ENCODE results near the gene HSP90B1.

The HSP90B1 gene

DNA sequence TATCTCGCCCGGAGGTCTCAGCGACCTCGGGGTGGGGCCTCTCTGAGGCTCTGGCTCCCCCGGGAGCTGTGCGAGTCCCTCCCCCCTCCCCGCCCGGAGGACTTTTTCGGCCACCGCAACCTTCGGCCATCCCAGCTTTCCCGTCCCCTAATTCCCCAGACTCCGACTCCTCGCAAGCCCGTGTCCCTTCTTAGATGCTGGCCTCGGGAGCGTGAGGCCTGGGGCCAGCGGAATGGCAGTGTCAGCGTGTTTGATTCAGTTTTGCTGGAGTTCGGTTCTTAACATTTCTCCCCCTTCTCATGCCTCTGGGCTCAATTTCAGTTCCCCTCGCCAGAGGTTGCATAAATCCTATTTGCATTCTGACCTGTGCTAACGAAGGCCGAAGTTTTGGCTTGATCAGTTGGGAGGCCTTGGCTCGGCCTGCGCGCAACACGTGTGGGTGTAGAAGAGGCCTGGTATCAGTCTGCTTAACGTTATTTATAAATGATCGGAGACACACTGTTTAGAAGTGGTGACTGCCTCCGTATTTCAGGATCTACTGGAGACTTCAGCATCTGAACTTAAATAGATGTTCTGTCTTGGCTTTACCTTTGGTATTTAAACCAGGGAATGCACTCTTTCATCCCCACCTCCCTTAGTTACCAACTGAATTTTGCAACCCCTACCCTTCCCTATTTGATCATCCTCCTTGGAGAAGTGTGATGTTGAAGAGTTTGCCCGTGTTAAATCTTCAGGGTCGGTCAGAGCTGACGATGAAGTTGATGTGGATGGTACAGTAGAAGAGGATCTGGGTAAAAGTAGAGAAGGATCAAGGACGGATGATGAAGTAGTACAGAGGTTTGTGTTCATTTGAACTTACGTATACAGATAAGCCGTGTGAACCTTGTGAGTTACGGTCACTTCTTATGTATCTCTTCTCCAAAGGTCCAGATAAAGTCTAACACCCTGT lies 851 bp downstream of the HSP90B1 start:
- Histone ChIP-seq H3K27me3 (ENCODE audit: low read depth, low read length) (no peaks in the 10 kb centered on the region), H3K9me3 (ENCODE audit: control insufficient read depth in 1 of 2, low read length in 2 of 2) (no peaks in the 10 kb centered on the region), H3K4me3 (ENCODE audit: low read depth in 1 of 2, low read length in 2 of 2) (peak overlapping the region; percentile 79 to 92), H3K4me1 (ENCODE audit: control insufficient read depth in 1 of 2, insufficient read depth in 2 of 2, low read length in 2 of 2) (peaks cover 17 to 42% of the 10 kb centered on the region in 2 donors), H3K27ac (ENCODE audit: low read length) (peak overlapping the region; percentile 93), H3K36me3 (ENCODE audit: control insufficient read depth in 1 of 2, insufficient read depth in 2 of 2, low read length in 2 of 2) (peaks cover 30% of the 10 kb centered on the region in 2 donors)

DNA sequence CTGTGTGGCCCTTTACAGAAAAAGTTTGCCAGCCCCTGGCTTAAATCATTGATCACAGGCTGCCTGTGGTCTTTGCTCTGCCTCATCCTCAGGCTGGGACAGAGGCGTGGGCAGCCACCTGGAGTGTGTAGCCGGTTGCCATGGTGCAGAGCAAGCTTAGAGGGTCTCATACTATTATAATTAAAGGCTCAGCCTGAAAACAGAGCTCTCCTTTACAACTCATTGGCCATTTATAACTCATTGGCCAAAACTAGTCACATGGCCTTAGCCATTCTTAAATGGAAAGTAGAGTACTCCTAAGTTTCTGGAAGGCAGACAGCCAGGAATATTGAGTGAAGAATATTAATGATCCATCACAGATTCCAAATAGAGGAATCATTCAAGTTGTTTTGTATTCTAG lies 3.0 kb downstream of the HSP90B1 start:
- H3K9me3 ChIP-seq (ENCODE audit: control insufficient read depth in 1 of 2, low read length in 2 of 2), result no peaks in the 10 kb centered on the region
- peaks cover 41 to 50% of the 10 kb centered on the region in 2 donors for H3K36me3 ChIP-seq (ENCODE audit: control insufficient read depth in 1 of 2, insufficient read depth in 2 of 2, low read length in 2 of 2)
- no peak overlapping the region for H3K27ac ChIP-seq (ENCODE audit: low read length)
- H3K4me1 ChIP-seq (ENCODE audit: control insufficient read depth in 1 of 2, insufficient read depth in 2 of 2, low read length in 2 of 2), result peaks cover 17 to 47% of the 10 kb centered on the region in 2 donors
- peak overlapping the region; percentile 79 to 92 for H3K4me3 ChIP-seq (ENCODE audit: low read depth in 1 of 2, low read length in 2 of 2)
- no peaks in the 10 kb centered on the region for H3K27me3 ChIP-seq (ENCODE audit: low read depth, low read length)

DNA sequence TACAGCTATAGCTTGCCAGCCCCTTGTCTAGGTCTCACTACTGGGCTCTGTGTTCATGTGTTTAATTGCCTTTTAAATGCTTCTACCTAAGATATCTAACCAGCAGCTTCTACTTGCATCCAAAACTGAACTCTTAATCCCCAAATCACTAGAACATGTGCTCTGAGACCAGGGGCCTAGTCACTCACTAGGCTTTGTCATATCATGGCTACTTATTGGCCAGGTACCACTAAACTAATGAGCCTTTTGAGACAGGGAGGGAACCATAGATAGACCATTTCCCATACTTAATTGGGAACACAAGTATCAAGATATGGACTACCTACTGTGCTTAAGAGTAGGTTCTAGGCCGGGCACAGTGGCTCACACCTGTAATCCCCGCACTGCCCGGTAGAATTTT lies 6.5 kb downstream of the HSP90B1 start:
- Histone ChIP-seq H3K4me3 (ENCODE audit: low read depth in 1 of 2, low read length in 2 of 2) (no peak overlapping the region), H3K27ac (ENCODE audit: low read length) (no peak overlapping the region), H3K27me3 (ENCODE audit: low read depth, low read length) (no peaks in the 10 kb centered on the region), H3K36me3 (ENCODE audit: control insufficient read depth in 1 of 2, insufficient read depth in 2 of 2, low read length in 2 of 2) (peaks cover 72 to 79% of the 10 kb centered on the region in 2 donors), H3K4me1 (ENCODE audit: control insufficient read depth in 1 of 2, insufficient read depth in 2 of 2, low read length in 2 of 2) (peaks cover 17 to 34% of the 10 kb centered on the region in 2 donors), H3K9me3 (ENCODE audit: control insufficient read depth in 1 of 2, low read length in 2 of 2) (no peaks in the 10 kb centered on the region)

DNA sequence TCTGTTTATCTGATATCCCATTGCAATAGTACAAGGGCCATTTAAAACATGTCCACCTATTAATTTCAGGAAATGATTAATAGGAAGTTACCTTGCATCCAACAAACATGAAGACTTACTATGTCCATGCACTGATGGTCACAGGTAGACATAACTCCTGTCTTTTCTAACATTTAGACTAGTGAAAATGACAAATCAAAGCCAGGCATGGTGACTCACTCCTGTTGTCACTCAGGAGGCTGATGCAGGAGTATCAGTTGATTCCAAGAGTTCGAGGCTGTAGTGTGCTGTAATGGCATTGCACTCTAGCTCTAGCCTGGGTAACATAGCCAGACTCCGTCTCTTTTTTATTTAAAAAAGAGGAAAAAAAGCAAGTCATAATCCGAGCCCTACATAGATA lies 14.8 kb downstream of the HSP90B1 start:
- H3K4me1 ChIP-seq (ENCODE audit: control insufficient read depth in 1 of 2, insufficient read depth in 2 of 2, low read length in 2 of 2), result no peaks in the 10 kb centered on the region
- H3K4me3 ChIP-seq (ENCODE audit: low read depth in 1 of 2, low read length in 2 of 2), result no peak overlapping the region
- H3K9me3 ChIP-seq (ENCODE audit: control insufficient read depth in 1 of 2, low read length in 2 of 2), result no peaks in the 10 kb centered on the region
- H3K27me3 ChIP-seq (ENCODE audit: low read depth, low read length), result no peaks in the 10 kb centered on the region
- H3K36me3 ChIP-seq (ENCODE audit: control insufficient read depth in 1 of 2, insufficient read depth in 2 of 2, low read length in 2 of 2), result peaks cover 88 to 93% of the 10 kb centered on the region in 2 donors
- no peak overlapping the region for H3K27ac ChIP-seq (ENCODE audit: low read length)

DNA sequence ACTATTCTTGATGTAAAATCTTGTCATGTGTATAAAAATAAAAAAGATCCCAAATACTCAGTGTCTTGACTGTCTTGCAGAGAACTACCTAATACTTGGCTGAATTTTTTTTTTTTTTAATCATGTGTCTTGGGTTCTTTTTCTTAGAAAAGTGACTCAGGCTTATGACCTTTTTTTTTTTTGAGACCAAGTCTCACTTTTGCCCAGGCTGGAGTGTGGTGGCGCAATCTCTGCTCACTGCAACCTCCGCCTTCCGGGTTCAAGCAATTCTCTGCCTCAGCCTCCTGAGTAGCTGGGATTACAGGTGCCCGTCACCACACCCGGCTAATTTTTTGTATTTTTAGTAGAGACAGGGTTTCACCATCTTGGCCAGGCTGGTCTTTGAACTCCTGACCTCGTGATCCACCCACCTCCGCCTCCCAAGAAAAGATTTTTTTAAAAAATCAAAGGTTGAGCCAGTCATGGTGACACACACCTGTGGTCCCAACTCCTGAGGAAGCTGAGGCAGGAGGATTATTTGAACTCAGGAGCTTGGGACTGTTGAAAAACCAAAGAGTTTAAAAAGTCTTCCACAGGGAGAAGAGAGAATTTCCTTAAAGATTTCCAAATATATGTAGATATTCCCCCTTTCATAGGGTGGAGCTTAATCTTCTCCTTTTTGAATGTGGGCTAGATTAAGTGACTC lies 17.8 kb downstream of the HSP90B1 start:
- H3K4me1 ChIP-seq (ENCODE audit: control insufficient read depth in 1 of 2, insufficient read depth in 2 of 2, low read length in 2 of 2), result no peaks in the 10 kb centered on the region
- no peak overlapping the region for H3K4me3 ChIP-seq (ENCODE audit: low read depth in 1 of 2, low read length in 2 of 2)
- no peaks in the 10 kb centered on the region for H3K27me3 ChIP-seq (ENCODE audit: low read depth, low read length)
- H3K36me3 ChIP-seq (ENCODE audit: control insufficient read depth in 1 of 2, insufficient read depth in 2 of 2, low read length in 2 of 2), result peaks cover 77 to 94% of the 10 kb centered on the region in 2 donors
- no peak overlapping the region for H3K27ac ChIP-seq (ENCODE audit: low read length)
- no peaks in the 10 kb centered on the region for H3K9me3 ChIP-seq (ENCODE audit: control insufficient read depth in 1 of 2, low read length in 2 of 2)

DNA sequence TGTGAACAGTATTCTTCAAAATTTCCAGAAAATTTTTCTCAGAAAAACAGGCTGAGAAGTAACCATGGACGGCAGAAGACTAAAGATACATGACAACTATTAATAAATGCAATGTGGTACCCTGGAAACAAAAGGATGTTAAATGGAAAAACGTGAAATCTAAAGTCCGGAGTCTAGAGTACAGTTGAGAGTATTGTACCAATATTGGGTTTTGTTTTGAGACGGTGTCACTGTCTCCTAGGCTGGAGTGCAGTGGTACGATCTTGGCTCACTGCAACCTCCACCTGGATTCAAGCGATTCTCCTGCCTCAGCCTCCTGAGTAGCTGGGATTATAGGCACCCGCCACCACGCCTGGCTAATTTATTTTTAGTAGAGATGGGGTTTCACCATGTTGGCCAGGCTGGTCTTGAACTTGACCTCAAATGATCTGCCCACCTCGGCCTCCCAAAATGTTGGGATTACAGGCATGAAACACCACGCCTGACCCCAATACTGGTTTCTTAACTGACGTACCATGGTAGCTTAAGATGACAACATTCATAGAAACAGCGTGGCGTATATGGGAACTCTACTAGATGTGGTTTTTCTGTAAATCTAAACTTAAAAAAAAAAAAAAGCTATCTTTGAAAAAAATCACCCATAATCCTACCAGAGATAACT lies 18.7 kb downstream of the HSP90B1 start:
- Histone ChIP-seq H3K27me3 (ENCODE audit: low read depth, low read length) (no peaks in the 10 kb centered on the region), H3K4me3 (ENCODE audit: low read depth in 1 of 2, low read length in 2 of 2) (no peak overlapping the region), H3K36me3 (ENCODE audit: control insufficient read depth in 1 of 2, insufficient read depth in 2 of 2, low read length in 2 of 2) (peaks cover 78 to 94% of the 10 kb centered on the region in 2 donors), H3K9me3 (ENCODE audit: control insufficient read depth in 1 of 2, low read length in 2 of 2) (no peaks in the 10 kb centered on the region), H3K4me1 (ENCODE audit: control insufficient read depth in 1 of 2, insufficient read depth in 2 of 2, low read length in 2 of 2) (no peaks in the 10 kb centered on the region), H3K27ac (ENCODE audit: low read length) (no peak overlapping the region)

DNA sequence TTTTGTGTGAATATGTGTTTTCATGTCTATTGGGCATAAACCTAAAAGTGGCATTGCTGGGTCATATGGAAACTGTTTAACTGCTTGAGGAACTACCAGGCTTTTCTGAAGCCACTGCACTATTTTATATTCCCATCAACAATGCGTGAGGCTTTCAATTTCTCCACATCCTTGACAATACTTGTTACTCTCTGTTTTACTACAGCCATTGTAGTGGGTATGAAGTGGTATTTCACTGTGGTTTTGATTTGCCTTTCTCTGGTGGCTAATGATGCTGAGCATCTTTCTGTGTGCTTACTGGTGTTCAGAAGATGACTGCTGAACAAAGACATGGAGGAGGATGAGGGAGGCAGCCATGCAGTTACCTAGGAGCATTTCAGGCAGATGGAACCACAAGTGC lies 22.3 kb downstream of the HSP90B1 start:
- Histone ChIP-seq H3K27ac (ENCODE audit: low read length) (no peak overlapping the region), H3K9me3 (ENCODE audit: control insufficient read depth in 1 of 2, low read length in 2 of 2) (no peaks in the 10 kb centered on the region), H3K36me3 (ENCODE audit: control insufficient read depth in 1 of 2, insufficient read depth in 2 of 2, low read length in 2 of 2) (peaks cover 50 to 64% of the 10 kb centered on the region in 2 donors)

DNA sequence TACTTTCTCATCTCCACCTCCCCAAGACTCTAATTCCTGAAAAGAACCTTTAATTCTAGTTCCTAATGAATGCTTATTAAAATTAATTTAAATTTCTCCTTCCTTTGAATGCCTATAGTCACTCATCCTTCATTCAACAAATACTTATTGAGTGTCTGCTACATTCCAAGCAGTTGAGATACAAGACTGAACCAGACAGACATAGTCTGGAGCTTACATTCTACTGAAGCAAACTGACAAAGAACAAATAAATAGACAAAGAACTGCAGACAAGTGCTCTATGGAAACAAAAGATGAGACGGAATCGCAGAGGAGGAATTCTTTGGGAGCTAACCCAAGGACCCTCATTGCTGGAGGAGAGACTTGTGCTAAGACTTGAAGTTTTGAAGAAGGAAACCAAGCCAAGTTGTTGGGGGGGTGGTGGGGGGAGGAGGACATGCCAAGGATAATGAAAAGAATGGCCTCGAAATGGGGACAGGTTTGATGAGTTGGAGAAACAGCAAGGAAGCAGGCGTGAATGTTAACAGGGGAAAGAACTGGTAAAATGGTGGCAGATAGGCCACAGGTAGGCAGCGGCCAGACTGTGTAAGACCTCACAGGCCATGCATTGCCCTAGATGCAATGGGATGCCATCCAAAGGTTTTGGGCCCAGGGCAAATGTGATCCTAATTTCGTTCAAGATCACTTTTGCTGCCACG lies 25.8 kb downstream of the HSP90B1 start:
- H3K27me3 ChIP-seq (ENCODE audit: low read depth, low read length), result no peaks in the 10 kb centered on the region
- H3K27ac ChIP-seq (ENCODE audit: low read length), result peak overlapping the region; percentile 94
- peaks cover 10 to 20% of the 10 kb centered on the region in 2 donors for H3K4me1 ChIP-seq (ENCODE audit: control insufficient read depth in 1 of 2, insufficient read depth in 2 of 2, low read length in 2 of 2)
- H3K36me3 ChIP-seq (ENCODE audit: control insufficient read depth in 1 of 2, insufficient read depth in 2 of 2, low read length in 2 of 2), result peaks cover 19 to 35% of the 10 kb centered on the region in 2 donors
- H3K9me3 ChIP-seq (ENCODE audit: control insufficient read depth in 1 of 2, low read length in 2 of 2), result no peaks in the 10 kb centered on the region
- H3K4me3 ChIP-seq (ENCODE audit: low read depth in 1 of 2, low read length in 2 of 2), result peak overlapping the region; percentile 80 to 91

More for the DNA sequence above, 22.3 kb downstream of the HSP90B1 start:
- Histone ChIP-seq H3K4me1 (ENCODE audit: control insufficient read depth in 1 of 2, insufficient read depth in 2 of 2, low read length in 2 of 2) (peaks cover 10 to 20% of the 10 kb centered on the region in 2 donors), H3K27me3 (ENCODE audit: low read depth, low read length) (no peaks in the 10 kb centered on the region), H3K4me3 (ENCODE audit: low read depth in 1 of 2, low read length in 2 of 2) (no peak overlapping the region)

DNA sequence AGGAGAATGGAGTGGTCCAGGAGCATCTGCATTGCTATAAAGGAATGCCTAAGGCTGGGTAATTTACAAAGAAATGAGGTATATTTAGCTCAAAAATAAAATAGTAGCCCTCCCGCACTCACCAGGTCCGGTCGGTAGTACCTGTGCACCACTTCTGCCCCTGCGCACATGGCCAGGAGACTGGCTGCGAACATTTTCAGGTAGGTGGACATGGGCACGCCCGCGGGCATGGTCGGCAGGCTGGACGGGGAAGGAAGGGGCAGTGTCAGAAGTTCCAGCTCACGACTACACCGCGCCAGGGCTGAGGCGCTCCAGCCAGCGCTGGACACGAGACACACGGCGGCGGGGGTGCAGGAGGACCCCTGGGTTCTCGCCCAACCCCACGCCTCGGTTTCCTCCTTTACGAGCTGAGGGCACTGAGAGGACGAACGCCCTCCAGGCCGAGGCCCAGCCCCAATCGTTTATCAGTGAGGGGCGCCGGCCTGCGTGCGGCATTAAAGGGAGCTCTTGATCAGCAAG lies 26.4 kb downstream of the HSP90B1 start:
- peak overlapping the region; percentile 94 for H3K27ac ChIP-seq (ENCODE audit: low read length)
- peak overlapping the region; percentile 80 to 91 for H3K4me3 ChIP-seq (ENCODE audit: low read depth in 1 of 2, low read length in 2 of 2)
- no peaks in the 10 kb centered on the region for H3K9me3 ChIP-seq (ENCODE audit: control insufficient read depth in 1 of 2, low read length in 2 of 2)
- H3K36me3 ChIP-seq (ENCODE audit: control insufficient read depth in 1 of 2, insufficient read depth in 2 of 2, low read length in 2 of 2), result peaks cover 19 to 29% of the 10 kb centered on the region in 2 donors
- H3K4me1 ChIP-seq (ENCODE audit: control insufficient read depth in 1 of 2, insufficient read depth in 2 of 2, low read length in 2 of 2), result peaks cover 10 to 20% of the 10 kb centered on the region in 2 donors
- H3K27me3 ChIP-seq (ENCODE audit: low read depth, low read length), result no peaks in the 10 kb centered on the region

DNA sequence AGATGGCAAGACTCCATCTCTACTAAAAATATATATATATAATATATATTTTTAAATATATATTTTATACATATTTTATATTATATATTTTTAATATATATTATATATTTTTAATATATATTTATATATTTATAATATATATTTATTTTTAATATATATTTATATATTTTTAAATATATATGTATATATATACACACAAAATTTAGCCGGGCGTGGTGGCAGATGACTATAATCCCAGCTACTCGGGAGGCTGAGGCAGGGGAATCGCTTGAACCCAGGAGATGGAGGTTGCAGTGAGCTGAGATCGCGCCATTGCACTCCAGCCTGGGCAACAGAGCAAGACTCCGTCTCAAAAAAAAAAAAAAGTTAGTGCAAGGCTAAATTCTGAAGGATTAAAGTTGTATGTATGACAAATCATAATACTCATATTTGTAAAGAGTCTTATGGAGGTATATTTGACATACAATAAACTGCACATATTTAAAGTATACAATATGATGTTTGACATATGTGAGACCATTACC lies 27.7 kb downstream of the HSP90B1 start:
- no peaks in the 10 kb centered on the region for H3K27me3 ChIP-seq (ENCODE audit: low read depth, low read length)
- no peaks in the 10 kb centered on the region for H3K9me3 ChIP-seq (ENCODE audit: control insufficient read depth in 1 of 2, low read length in 2 of 2)
- H3K27ac ChIP-seq (ENCODE audit: low read length), result peak overlapping the region; percentile 94
- no peak overlapping the region for H3K4me3 ChIP-seq (ENCODE audit: low read depth in 1 of 2, low read length in 2 of 2)
- peaks cover 10 to 20% of the 10 kb centered on the region in 2 donors for H3K4me1 ChIP-seq (ENCODE audit: control insufficient read depth in 1 of 2, insufficient read depth in 2 of 2, low read length in 2 of 2)
- peaks cover 12 to 15% of the 10 kb centered on the region in 2 donors for H3K36me3 ChIP-seq (ENCODE audit: control insufficient read depth in 1 of 2, insufficient read depth in 2 of 2, low read length in 2 of 2)
